HepG2 (cell line): ENCODE data around the gene ZNF628. TPM values are rescaled to one million over a fixed set of nuclear protein-coding genes. Genes with fewer than 3 reads are reported as not detected.

Experiments used
- ATAC-seq: fragments of 200-7000 bp; cut with Tn5 transposase; 3 replicates; pipeline ENCODE4 v1.9.1; 2020; ENCODE audit warnings: mild to moderate bottlenecking, moderate library complexity
- BruUV-seq: library from RNA; stranded (reverse); fragments of 400-500 nt; replicated peaks from 2 replicates; lab custom pipeline; 2021; lab: Mats Ljungman, UMichigan
- CTCF ChIA-PET: fragments of 300-600 bp; formaldehyde crosslinking; extraction: SDS; loops from one replicate; lab custom pipeline; 2021; ENCODE audit warnings: low total read pairs, inconsistent platforms, low intra/inter-chr PET ratio; lab: Yijun Ruan, JAX
- POLR2A ChIA-PET: fragments of 350-600 bp; sonication (Branson Sonifier 250); formaldehyde crosslinking; loops from one replicate; lab custom pipeline; 2020; ENCODE audit warnings: antibody characterized with exemption, inconsistent platforms; lab: Yijun Ruan, JAX
- DNase-seq: peaks from one replicate; pipeline ENCODE4 v3.0.0-alpha.2; 2015; ENCODE audit warnings: low spot score
- FAIRE-seq: peaks from 3 replicates; lab custom pipeline; 2011; peaks lifted over from hg19 to GRCh38; lab: Jason Lieb, UNC
- H2AFZ ChIP-seq: one replicate; pipeline ENCODE4 v1.6.1; 2011; ENCODE audit warnings: low read length, inconsistent platforms
- H3K27ac ChIP-seq: fragments of 300-600 bp; 3 replicates; pipeline ENCODE4 v1.8.0; 2011; ENCODE audit warnings: mixed run types, mild to moderate bottlenecking, mixed read lengths, low read length, inconsistent platforms; ENCODE audit not compliant: insufficient read depth; ENCODE audit errors: extremely low read length
- H3K27me3 ChIP-seq, 2 experiments: fragments of 200-600 bp in 1 of 2; 2 replicates in 1 of 2; 3 replicates in 1 of 2; pipeline versions ENCODE4 v1.6.0 to v1.8.0; 2011; ENCODE audit warnings: low read length in 2 of 2, mild to moderate bottlenecking in 2 of 2, moderate library complexity in 2 of 2, inconsistent platforms in 1 of 2; ENCODE audit not compliant: insufficient read depth in 2 of 2, control insufficient read depth in 1 of 2
- H3K36me3 ChIP-seq, 2 experiments: fragments of 200-600 bp in 1 of 2; replicated peaks in 1 of 2; 2 replicates in 1 of 2; 3 replicates in 1 of 2; pipeline versions ENCODE4 v1.5.1 to v1.8.0; 2011; ENCODE audit warnings: low read length in 2 of 2, inconsistent platforms in 1 of 2; ENCODE audit not compliant: insufficient read depth in 2 of 2, control insufficient read depth in 1 of 2
- H3K4me1 ChIP-seq: 2 replicates; pipeline ENCODE4 v1.5.1; 2012; ENCODE audit warnings: low read length, inconsistent platforms; ENCODE audit not compliant: insufficient read depth
- H3K4me2 ChIP-seq: 2 replicates; pipeline ENCODE4 v1.6.0; 2011; ENCODE audit warnings: low read depth, low read length, inconsistent platforms
- H3K4me3 ChIP-seq, 3 experiments: fragments of 200-600 bp in 1 of 3; sonication (generic), shearing (Covaris generic) in 1 of 3; replicated peaks in 1 of 3; 2 replicates each; pipeline ENCODE4 v1.5.1; 2011 to 2016; ENCODE audit warnings: low read length in 3 of 3, inconsistent platforms in 2 of 3, low read depth in 2 of 3, mild to moderate bottlenecking in 2 of 3, control low read depth in 1 of 3, mixed read lengths in 1 of 3; ENCODE audit not compliant: insufficient read depth in 1 of 3
- H3K79me2 ChIP-seq: one replicate; pipeline ENCODE4 v1.6.1; 2011; ENCODE audit warnings: low read length, inconsistent platforms; ENCODE audit not compliant: insufficient read depth
- H3K9ac ChIP-seq: 2 replicates; pipeline ENCODE4 v1.6.0; 2011; ENCODE audit warnings: mild to moderate bottlenecking, low read depth, low read length, inconsistent platforms; ENCODE audit not compliant: insufficient read depth
- H3K9me3 ChIP-seq: 2 replicates; pipeline ENCODE4 v1.5.1; 2012; ENCODE audit warnings: mild to moderate bottlenecking, low read length
- H4K20me1 ChIP-seq: 2 replicates; pipeline ENCODE4 v1.6.0; 2011; ENCODE audit warnings: inconsistent platforms, mild to moderate bottlenecking, low read length, moderate library complexity; ENCODE audit not compliant: insufficient read depth
- ATM ChIP-seq: fragments of 450-650 bp; IDR thresholded peaks from 2 replicates; pipeline ENCODE4 v1.7.1; 2017; ENCODE audit warnings: mild to moderate bottlenecking, borderline replicate concordance
- NR2C2 ChIP-seq: sonication (generic); formaldehyde crosslinking; IDR thresholded peaks from 2 replicates; pipeline ENCODE4 v1.4.0; 2020; ENCODE audit warnings: missing genetic modification reagents, mild to moderate bottlenecking, moderate library complexity, borderline replicate concordance
- STAG1 ChIP-seq: sonication (generic); formaldehyde crosslinking; IDR thresholded peaks from 2 replicates; pipeline ENCODE4 v1.4.0; 2020; ENCODE audit warnings: missing genetic modification reagents
- ZFX ChIP-seq: sonication (generic); formaldehyde crosslinking; IDR thresholded peaks from 2 replicates; pipeline ENCODE4 v1.4.0; 2020; ENCODE audit warnings: mild to moderate bottlenecking, low read depth, missing genetic modification reagents, moderate library complexity
- ZFY ChIP-seq: sonication (generic); formaldehyde crosslinking; IDR thresholded peaks from 2 replicates; pipeline ENCODE4 v1.4.0; 2020; ENCODE audit warnings: missing genetic modification reagents
- ZNF263 ChIP-seq: sonication (generic); formaldehyde crosslinking; IDR thresholded peaks from 2 replicates; pipeline ENCODE4 v1.4.0; 2020; ENCODE audit warnings: missing genetic modification reagents
- ZNF441 ChIP-seq: sonication (generic); formaldehyde crosslinking; IDR thresholded peaks from 2 replicates; pipeline ENCODE4 v1.7.0; 2021; ENCODE audit warnings: missing genetic modification reagents, borderline replicate concordance
- ZNF724P ChIP-seq: sonication (generic); formaldehyde crosslinking; IDR thresholded peaks from 2 replicates; pipeline ENCODE4 v1.8.0; 2022; ENCODE audit warnings: missing genetic modification reagents, borderline replicate concordance
- WGBS: methylation state at CpG from one replicate; pipeline ENCODE4 v1.1.6; 2017; ENCODE audit warnings: low lambda C conversion rate; 5-methylcytosine and 5-hydroxymethylcytosine counted together
- in situ Hi-C: cut with HindIII; loops from 2 replicates; pipeline ENCODE4 v1.10.0; 2017; ENCODE audit warnings: low pct_unique_long_range_greater_than_20kb; ENCODE audit not compliant: extremely low pct_ligation_motif_present
- intact Hi-C: fragments of 100-400 bp; cut with micrococcal nuclease; formaldehyde crosslinking; loops from one replicate; pipeline ENCODE4 v1.10.0; 2022; ENCODE audit not compliant: unreplicated experiment
- polyA plus RNA-seq, 8 experiments: library from polyadenylated mRNA; depleted of rRNA in 3 of 8; stranded (reverse) in 7 of 8; unstranded in 1 of 8; fragments of >200 nt; fragmentation: Illumina TruSeq in 4 of 8; extraction: Trizol in 4 of 8; gene quantifications; 2 replicates each; pipeline versions ENCODE4 v1.2.1 to v1.2.3, GENCODE V29; 2011 to 2016; ENCODE audit warnings: low read depth in 4 of 8, missing spikeins in 1 of 8, mixed read lengths in 1 of 8; ENCODE audit not compliant: insufficient read depth in 1 of 8
- total RNA-seq, 5 experiments: library from RNA; depleted of rRNA; stranded (reverse); fragments of >200 nt; fragmentation: Illumina TruSeq; extraction: Trizol; gene quantifications; 2 replicates each; pipeline ENCODE4 v1.2.3, GENCODE V29; 2016; ENCODE audit warnings: low read depth in 1 of 5
- TF ChIP-seq, protein P1 (sequence below): sonication (generic); formaldehyde crosslinking; IDR thresholded peaks from 2 replicates; pipeline ENCODE4 v1.5.0; 2020; ENCODE audit warnings: mild to moderate bottlenecking, missing genetic modification reagents, moderate library complexity
- TF ChIP-seq, protein P2 (sequence below): sonication (generic); formaldehyde crosslinking; IDR thresholded peaks from 2 replicates; pipeline ENCODE4 v1.5.0; 2020; ENCODE audit warnings: mild to moderate bottlenecking, missing genetic modification reagents
- TF ChIP-seq, protein P3 (sequence below): sonication (generic); formaldehyde crosslinking; IDR thresholded peaks from 2 replicates; pipeline ENCODE4 v1.9.0; 2022; ENCODE audit warnings: missing genetic modification reagents, mild to moderate bottlenecking, borderline replicate concordance

Gene ZNF628
- total and polyA plus RNA-seq, 2 of the 13 experiments (the other 11 are each of a cell fraction or from before 2014, with no cell fraction given): 0.54 to 1.2 TPM

DNA sequence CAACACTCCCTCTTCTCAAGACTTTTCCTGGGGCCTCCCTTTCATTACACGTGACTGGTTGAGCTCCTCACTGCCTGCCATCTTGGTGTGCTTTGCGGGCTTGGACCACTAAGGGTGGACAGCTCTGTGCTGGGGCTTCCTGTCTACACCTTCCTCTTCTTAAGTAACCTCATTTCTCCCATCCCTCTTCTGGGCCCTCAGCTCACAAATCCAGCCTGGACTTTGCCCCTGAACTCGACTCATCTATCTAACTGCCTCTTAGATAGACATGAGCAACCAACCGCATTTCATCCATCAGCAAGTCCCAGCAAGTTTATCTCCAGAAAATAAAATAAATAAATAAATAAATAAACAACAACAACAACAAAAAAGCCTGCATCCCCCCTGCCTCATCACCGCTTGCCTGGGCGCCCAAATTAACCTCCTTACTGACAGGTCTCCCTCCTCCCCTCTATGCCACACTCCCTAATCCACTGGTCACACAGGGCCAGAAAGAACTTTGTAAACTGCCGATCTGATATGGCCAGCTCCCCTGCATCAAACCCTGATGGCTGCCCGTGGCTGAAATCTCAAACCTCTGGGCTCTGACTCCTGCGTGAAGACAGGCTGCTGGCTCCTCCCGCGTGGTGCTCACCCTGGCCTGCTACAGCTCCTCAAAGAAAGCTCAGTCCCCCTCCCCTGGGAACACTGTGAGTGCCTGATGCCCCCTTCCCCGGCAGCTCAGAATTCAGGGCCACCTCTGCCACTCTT is 22.7 kb upstream of the ZNF628 start:
- FAIRE-seq (no peak), ATAC-seq (no peak), DNase-seq (no peak)
- Histone ChIP-seq H3K9ac (no peak overlapping the region), H3K27ac (no peak overlapping the region), H4K20me1 (peaks cover 10% of the 10 kb centered on the region; the same call in 1 of the 2 replicates), H3K36me3 (peaks cover 1 to 11% of the 10 kb centered on the region in 2 experiments; a peak in 4 of 5 replicates), H3K4me2 (no peak overlapping the region), H3K9me3 (no peaks in the 10 kb centered on the region), H3K79me2 (peaks cover 4% of the 10 kb centered on the region), H2AFZ (no peak overlapping the region), H3K4me3 (no peak overlapping the region), H3K27me3 (peaks cover 0 to 17% of the 10 kb centered on the region in 2 experiments; a peak in 3 of 5 replicates), H3K4me1 (peaks cover 17% of the 10 kb centered on the region)
- no peak for TF ChIP-seq NR2C2 (CRISPR knock-in tag)
- no peak for TF ChIP-seq ATM
- TF ChIP-seq ZNF263 (CRISPR knock-in tag): peak; percentile 69; the same call in 1 of the 2 replicates
- TF ChIP-seq ZNF441: no peak
- TSS peak; percentile 27 for BruUV-seq
- 86% methylated on average over 12 of the region's 12 CpGs for WGBS
- ChIA-PET CTCF (no interaction called here), POLR2A (interaction anchor here (0.7 to 3.3 kb wide), 2 partner anchors 8 to 47 kb away, joined by 3 to 11 read pairs; partner anchors contain the start of genes ISOC2 and UBE2S)
- in situ Hi-C loops: no loop called here
- intact Hi-C loops: no loop called here

DNA sequence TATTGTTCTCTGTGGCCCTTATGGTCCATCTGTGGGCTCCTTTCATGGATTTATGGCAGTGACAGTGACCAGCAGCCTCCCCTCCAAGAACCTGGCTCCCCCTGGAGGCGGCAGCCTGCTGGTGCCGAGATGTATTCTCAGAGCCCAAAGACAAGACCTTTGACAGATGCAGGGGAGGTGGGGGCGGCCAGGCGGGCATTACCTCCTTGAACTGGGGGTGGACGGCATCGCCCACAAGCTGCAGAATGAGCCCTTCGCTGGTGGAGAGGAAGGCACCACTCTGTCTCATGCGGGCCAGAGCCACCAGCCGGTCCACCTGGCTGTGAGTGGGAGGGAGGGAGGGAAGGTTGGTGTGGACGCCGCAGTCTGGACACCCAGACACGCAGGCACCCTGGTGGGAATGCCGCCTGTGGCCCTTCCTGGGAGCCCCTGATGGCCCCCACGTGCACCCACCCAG is 21.6 kb upstream of the ZNF628 start:
- Histone ChIP-seq H3K4me1 (peaks cover 28% of the 10 kb centered on the region), H3K27ac (no peak overlapping the region), H3K9me3 (no peaks in the 10 kb centered on the region), H3K4me2 (no peak overlapping the region), H3K36me3 (peaks cover 1 to 11% of the 10 kb centered on the region in 2 experiments; a peak in 4 of 5 replicates), H2AFZ (no peak overlapping the region), H4K20me1 (peaks cover 10% of the 10 kb centered on the region; the same call in 1 of the 2 replicates), H3K4me3 (no peak overlapping the region), H3K27me3 (peaks cover 0 to 12% of the 10 kb centered on the region in 2 experiments; a peak in 2 of 5 replicates), H3K79me2 (peaks cover 15% of the 10 kb centered on the region), H3K9ac (no peak overlapping the region)
- ATAC-seq (peak; percentile 48), DNase-seq (peak; percentile 34), FAIRE-seq (peak; percentile 36)
- in situ Hi-C loops: no loop called here
- ChIA-PET POLR2A (interaction anchor here (3.3 kb wide), 1 partner anchor 48 kb away, joined by 11 read pairs; the partner anchor contains the start of gene UBE2S), CTCF (interaction anchor here (0.8 kb wide), 1 partner anchor 314 kb away, joined by 3 read pairs; no protein-coding TSS in a partner anchor)
- no TSS peak for BruUV-seq
- intact Hi-C loops: no loop called here
- 84% methylated on average over 14 of the region's 14 CpGs for WGBS
- TF ChIP-seq STAG1 (CRISPR knock-in tag): peak; percentile 53
- TF ChIP-seq, protein P1, sequence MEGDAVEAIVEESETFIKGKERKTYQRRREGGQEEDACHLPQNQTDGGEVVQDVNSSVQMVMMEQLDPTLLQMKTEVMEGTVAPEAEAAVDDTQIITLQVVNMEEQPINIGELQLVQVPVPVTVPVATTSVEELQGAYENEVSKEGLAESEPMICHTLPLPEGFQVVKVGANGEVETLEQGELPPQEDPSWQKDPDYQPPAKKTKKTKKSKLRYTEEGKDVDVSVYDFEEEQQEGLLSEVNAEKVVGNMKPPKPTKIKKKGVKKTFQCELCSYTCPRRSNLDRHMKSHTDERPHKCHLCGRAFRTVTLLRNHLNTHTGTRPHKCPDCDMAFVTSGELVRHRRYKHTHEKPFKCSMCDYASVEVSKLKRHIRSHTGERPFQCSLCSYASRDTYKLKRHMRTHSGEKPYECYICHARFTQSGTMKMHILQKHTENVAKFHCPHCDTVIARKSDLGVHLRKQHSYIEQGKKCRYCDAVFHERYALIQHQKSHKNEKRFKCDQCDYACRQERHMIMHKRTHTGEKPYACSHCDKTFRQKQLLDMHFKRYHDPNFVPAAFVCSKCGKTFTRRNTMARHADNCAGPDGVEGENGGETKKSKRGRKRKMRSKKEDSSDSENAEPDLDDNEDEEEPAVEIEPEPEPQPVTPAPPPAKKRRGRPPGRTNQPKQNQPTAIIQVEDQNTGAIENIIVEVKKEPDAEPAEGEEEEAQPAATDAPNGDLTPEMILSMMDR (CRISPR knock-in tag): peak; percentile 77
- TF ChIP-seq ZFX (CRISPR knock-in tag): no peak
- TF ChIP-seq, protein P2, sequence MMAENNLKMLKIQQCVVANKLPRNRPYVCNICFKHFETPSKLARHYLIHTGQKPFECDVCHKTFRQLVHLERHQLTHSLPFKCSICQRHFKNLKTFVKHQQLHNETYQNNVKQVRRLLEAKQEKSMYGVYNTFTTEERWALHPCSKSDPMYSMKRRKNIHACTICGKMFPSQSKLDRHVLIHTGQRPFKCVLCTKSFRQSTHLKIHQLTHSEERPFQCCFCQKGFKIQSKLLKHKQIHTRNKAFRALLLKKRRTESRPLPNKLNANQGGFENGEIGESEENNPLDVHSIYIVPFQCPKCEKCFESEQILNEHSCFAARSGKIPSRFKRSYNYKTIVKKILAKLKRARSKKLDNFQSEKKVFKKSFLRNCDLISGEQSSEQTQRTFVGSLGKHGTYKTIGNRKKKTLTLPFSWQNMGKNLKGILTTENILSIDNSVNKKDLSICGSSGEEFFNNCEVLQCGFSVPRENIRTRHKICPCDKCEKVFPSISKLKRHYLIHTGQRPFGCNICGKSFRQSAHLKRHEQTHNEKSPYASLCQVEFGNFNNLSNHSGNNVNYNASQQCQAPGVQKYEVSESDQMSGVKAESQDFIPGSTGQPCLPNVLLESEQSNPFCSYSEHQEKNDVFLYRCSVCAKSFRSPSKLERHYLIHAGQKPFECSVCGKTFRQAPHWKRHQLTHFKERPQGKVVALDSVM (CRISPR knock-in tag): no peak
- no peak for TF ChIP-seq ZFY
- TF ChIP-seq ZNF724P (CRISPR knock-in tag): no peak
- TF ChIP-seq, protein P3, sequence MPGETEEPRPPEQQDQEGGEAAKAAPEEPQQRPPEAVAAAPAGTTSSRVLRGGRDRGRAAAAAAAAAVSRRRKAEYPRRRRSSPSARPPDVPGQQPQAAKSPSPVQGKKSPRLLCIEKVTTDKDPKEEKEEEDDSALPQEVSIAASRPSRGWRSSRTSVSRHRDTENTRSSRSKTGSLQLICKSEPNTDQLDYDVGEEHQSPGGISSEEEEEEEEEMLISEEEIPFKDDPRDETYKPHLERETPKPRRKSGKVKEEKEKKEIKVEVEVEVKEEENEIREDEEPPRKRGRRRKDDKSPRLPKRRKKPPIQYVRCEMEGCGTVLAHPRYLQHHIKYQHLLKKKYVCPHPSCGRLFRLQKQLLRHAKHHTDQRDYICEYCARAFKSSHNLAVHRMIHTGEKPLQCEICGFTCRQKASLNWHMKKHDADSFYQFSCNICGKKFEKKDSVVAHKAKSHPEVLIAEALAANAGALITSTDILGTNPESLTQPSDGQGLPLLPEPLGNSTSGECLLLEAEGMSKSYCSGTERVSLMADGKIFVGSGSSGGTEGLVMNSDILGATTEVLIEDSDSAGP (CRISPR knock-in tag): no peak
